IPS DF 6.9 (cell line): ENCODE measurements around the gene MED25.

ENCODE experiments used
- DNase-seq: peaks from one replicate; pipeline ENCODE4 v3.0.0-alpha.2; 2013; ENCODE audit warnings: low read depth, low spot score
- H3K27ac ChIP-seq: one replicate; pipeline ENCODE4 v1.5.1; 2013; ENCODE audit warnings: low read length, control low read depth
- H3K27me3 ChIP-seq: 2 replicates; pipeline ENCODE4 v1.6.1; 2013; ENCODE audit warnings: mild to moderate bottlenecking, low read length; ENCODE audit not compliant: control insufficient read depth, insufficient read depth
- H3K36me3 ChIP-seq: 2 replicates; pipeline ENCODE4 v1.6.1; 2013; ENCODE audit warnings: low read length; ENCODE audit not compliant: control insufficient read depth, insufficient read depth
- H3K4me1 ChIP-seq: 2 replicates; pipeline ENCODE4 v1.6.1; 2013; ENCODE audit warnings: low read length; ENCODE audit not compliant: control insufficient read depth, insufficient read depth
- H3K4me3 ChIP-seq: 2 replicates; pipeline ENCODE4 v1.5.1; 2013; ENCODE audit warnings: mild to moderate bottlenecking, low read length
- H3K9me3 ChIP-seq: 2 replicates; pipeline ENCODE4 v1.6.1; 2013; ENCODE audit warnings: low read length, inconsistent platforms; ENCODE audit not compliant: control insufficient read depth, insufficient read depth
- WGBS: extraction: QIAGEN DNeasy Blood & Tissue Kit; methylation state at CpG from one replicate; pipeline ENCODE4 v1.1.7; 2013; ENCODE audit warnings: mixed read lengths, missing lambda C conversion rate; ENCODE audit not compliant: insufficient read length, insufficient coverage; 5-methylcytosine and 5-hydroxymethylcytosine counted together

The MED25 gene

DNA sequence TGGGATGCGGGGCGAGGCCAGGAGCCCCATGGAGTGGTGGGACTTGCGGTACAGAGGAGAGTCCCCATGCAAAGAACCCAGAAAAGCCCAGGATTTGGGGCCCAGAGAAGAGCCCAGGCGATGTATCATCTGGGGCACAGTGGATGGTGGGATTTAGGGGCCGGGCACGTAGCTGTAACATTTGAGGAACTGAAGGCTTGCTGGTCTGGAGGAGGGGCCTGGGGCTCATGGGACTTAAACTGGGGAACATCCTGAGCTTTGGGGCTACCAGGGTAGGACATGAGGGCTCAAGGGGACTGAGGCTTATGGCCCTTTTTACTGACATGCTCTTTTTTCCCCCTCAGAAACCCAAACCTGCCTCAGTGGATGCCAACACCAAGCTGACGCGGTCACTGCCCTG is 13.5 kb downstream of the MED25 start:
- Histone ChIP-seq H3K36me3 (peaks cover 11% of the 10 kb centered on the region), H3K27me3 (no peaks in the 10 kb centered on the region), H3K4me3 (no peak overlapping the region), H3K4me1 (no peaks in the 10 kb centered on the region), H3K9me3 (no peaks in the 10 kb centered on the region), H3K27ac (no peak overlapping the region)
- DNase-seq: no peak
- no CpG with 5 or more reads among the region's 8 CpGs for WGBS

DNA sequence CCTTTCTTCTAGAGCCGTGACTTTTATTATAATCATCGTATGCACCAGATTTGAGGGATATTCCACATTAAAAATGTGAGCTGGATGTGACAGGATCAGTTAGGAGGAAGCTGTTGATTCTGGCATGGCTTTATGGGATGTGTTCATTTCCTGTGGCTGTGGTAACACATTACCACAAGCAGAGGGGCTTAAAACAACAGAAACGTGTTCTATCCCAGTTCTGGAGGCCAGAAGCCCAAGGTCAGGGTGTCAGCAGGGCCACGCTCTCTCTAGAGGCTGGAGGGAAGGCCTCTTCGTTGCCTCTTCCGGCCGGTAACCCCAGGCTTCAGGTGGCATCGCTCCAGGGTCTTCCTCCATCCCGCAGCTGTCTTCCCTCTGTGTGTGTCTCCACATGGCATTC is 14.5 kb downstream of the MED25 start:
- no peak overlapping the region for H3K27ac ChIP-seq
- H3K27me3 ChIP-seq: no peaks in the 10 kb centered on the region
- DNase-seq: no peak
- H3K4me3 ChIP-seq: no peak overlapping the region
- no CpG with 5 or more reads among the region's 9 CpGs for WGBS
- peaks cover 11% of the 10 kb centered on the region for H3K36me3 ChIP-seq
- H3K9me3 ChIP-seq: no peaks in the 10 kb centered on the region
- no peaks in the 10 kb centered on the region for H3K4me1 ChIP-seq

DNA sequence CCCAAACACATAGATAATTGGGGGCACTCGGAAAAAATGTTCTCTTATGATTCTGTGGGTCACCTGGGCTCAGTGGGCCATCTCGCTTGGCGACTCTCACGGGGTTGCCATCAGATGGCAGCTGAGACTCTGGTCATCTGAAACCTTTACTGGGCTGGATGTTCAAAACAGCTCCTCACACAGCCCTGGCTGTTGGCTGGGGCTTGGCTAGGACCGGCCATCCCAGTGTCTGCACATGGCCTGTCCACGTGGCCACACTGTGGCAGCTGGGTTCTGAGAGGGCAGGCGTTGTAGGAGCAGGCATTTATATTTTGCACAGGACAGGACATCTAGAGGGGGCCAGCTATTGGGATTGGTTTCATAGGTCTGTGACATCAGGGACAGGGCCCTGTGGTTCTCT is 15.5 kb downstream of the MED25 start:
- Histone ChIP-seq H3K4me1 (no peaks in the 10 kb centered on the region), H3K27me3 (no peaks in the 10 kb centered on the region), H3K36me3 (peaks cover 11% of the 10 kb centered on the region), H3K27ac (no peak overlapping the region), H3K4me3 (no peak overlapping the region), H3K9me3 (no peaks in the 10 kb centered on the region)
- WGBS: no CpG with 5 or more reads among the region's 7 CpGs
- DNase-seq: no peak

DNA sequence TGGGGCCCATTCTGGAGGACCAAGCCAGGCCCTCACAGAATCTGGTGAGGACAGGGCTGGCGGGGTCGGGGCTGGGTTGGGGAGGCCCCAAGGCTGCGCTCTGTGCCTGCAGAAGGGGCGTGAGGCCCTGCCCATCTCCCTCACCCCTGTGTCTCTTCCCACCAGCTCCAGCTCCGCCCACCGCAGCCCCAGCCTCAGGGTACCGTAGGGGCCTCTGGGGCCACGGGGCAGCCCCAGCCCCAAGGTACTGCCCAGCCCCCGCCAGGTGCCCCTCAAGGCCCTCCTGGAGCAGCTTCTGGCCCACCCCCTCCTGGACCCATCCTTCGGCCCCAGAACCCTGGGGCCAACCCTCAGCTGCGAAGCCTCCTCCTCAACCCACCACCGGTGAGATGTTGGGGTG is 17.5 kb downstream of the MED25 start:
- Histone ChIP-seq H3K9me3 (no peaks in the 10 kb centered on the region), H3K27me3 (no peaks in the 10 kb centered on the region), H3K36me3 (peaks cover 14% of the 10 kb centered on the region), H3K27ac (no peak overlapping the region), H3K4me3 (no peak overlapping the region), H3K4me1 (no peaks in the 10 kb centered on the region)
- WGBS: no CpG with 5 or more reads among the region's 12 CpGs
- no peak for DNase-seq

DNA sequence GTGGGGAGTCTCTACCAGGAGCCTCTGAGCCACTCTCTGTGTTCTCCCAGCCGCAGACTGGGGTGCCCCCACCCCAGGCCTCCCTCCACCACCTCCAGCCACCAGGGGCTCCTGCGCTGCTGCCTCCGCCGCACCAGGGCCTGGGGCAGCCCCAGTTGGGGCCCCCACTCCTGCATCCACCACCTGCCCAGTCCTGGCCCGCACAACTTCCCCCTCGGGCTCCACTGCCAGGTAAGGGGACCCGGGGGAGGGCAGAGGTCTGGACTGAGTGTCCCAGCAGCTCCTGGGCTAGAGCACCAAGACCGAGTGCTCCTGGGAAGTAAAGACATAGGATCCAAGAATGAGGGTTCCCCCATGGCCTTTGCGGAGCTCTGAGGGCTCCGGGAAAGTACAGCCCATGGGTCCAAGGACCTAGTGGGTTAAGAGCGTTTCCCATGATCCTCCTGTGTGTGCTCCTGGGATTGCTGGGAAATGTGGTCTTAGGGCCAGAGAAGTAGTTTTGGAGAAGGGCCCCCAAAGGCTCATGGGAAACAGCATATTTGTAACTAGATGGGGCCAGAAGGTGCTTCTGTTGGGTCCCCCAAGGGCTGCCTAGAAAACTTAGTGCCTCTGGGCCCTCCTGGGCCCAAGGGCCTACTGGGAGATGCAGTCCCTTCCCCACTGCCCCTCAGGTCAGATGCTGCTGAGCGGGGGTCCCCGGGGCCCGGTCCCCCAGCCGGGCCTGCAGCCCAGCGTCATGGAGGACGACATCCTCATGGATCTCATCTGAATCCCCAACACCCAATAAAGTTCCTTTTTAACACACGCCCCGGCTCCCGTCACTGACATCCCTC is 18.3 kb downstream of the MED25 start:
- no peaks in the 10 kb centered on the region for H3K27me3 ChIP-seq
- no CpG with 5 or more reads among the region's 20 CpGs for WGBS
- peaks cover 14% of the 10 kb centered on the region for H3K36me3 ChIP-seq
- no peak overlapping the region for H3K4me3 ChIP-seq
- no peak for DNase-seq
- H3K4me1 ChIP-seq: no peaks in the 10 kb centered on the region
- no peaks in the 10 kb centered on the region for H3K9me3 ChIP-seq
- no peak overlapping the region for H3K27ac ChIP-seq

DNA sequence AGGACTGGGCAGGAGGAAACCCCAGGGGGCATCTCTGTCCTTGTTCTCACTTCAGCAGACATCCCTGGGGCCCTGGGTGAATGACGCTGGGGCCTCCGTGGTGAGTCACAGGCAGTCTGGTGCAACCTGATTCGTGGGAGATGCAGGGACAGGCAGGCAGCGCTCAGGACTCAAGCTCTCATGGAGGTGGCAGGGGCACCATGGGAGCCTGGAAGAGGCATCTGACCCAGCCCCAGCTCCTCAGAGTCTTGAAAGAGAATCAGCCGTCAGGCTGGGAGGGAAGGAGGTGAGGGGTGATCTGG is 18.9 kb downstream of the MED25 start:
- WGBS: no CpG with 5 or more reads among the region's 5 CpGs
- no peak for DNase-seq
- no peak overlapping the region for H3K4me3 ChIP-seq
- no peaks in the 10 kb centered on the region for H3K27me3 ChIP-seq
- no peaks in the 10 kb centered on the region for H3K9me3 ChIP-seq
- peaks cover 11% of the 10 kb centered on the region for H3K36me3 ChIP-seq
- H3K27ac ChIP-seq: no peak overlapping the region
- H3K4me1 ChIP-seq: no peaks in the 10 kb centered on the region

DNA sequence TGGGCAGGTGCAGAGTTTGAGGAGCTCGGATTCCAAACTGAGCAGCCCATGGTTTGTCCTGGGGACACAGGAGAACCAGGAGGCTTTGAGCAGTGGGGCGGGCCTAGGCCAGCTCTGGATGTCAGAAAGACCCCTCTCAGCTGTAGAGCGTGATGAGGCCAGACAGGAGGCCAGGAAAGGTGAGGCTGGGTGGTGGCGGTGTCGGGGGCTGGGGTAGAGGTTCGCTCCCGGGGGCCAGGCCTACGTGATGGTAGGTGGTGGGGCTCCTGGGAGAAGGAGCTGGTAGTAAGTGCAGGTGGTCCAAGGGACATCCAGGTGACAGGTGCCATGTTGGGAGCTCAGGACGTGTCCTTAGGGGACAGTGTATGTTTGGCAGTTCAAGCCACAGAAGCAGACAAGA is 19.3 kb downstream of the MED25 start:
- H3K27ac ChIP-seq: no peak overlapping the region

DNA sequence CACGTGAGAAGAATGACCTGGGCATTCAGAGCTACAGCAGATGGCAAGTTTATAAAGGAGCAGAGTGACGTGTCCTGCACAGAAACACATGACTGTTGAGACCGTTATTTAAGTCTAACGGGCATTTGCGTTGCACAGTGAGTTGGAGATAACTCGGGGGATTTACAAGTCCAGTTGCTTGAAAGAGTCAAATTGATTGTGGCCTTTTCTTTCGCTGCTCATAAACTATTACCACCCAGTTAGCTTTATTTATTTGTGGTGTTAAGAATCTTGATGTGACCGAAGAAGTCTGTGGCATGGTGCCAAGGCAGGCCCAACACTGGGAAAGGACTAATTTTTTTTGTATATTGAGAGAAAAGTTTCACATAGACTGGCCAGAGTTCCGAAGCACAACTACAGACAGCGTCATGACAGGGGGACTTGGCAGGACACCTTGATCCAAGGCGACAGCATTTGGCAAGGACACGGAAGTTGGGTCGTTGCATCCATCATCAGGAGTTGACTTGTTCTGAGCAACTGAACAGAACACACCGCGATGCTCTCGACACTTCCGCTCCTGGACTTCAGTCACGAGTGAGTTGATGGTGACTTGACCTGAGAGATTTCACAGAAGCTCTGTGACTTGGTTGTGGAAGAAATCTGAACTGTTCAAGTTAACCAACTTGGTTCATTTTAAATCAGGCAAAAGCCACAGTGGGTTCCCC is 20.9 kb downstream of the MED25 start:
- Histone ChIP-seq H3K27me3 (no peaks in the 10 kb centered on the region), H3K27ac (no peak overlapping the region), H3K36me3 (peaks cover 5% of the 10 kb centered on the region), H3K4me3 (no peak overlapping the region), H3K9me3 (no peaks in the 10 kb centered on the region), H3K4me1 (no peaks in the 10 kb centered on the region)
- WGBS: no CpG with 5 or more reads among the region's 18 CpGs
- no peak for DNase-seq

More for the DNA sequence above, 19.3 kb downstream of the MED25 start:
- no CpG with 5 or more reads among the region's 9 CpGs for WGBS
- Histone ChIP-seq H3K4me3 (no peak overlapping the region), H3K4me1 (no peaks in the 10 kb centered on the region), H3K36me3 (peaks cover 8% of the 10 kb centered on the region), H3K9me3 (no peaks in the 10 kb centered on the region), H3K27me3 (no peaks in the 10 kb centered on the region)
- DNase-seq: no peak

DNA sequence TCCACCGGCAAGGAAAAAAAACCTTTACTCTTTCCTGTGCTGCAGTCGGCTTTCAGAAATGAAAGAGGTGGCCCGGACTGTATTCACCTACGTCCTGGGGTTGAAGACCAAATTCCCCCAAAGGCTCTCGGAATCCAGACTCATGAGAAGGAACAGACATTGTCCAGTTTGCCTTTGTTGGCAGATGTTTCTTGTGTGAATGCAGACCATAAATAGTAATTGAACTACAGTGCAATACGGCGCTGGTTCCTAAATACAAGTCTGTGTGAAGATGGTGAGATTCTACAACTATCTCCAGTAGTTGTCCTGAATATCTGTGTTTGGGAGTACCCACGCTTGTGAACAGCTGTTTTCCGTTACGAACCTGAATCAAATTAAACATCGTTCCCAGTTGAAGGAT is 21.6 kb downstream of the MED25 start:
- H3K36me3 ChIP-seq: peaks cover 5% of the 10 kb centered on the region
- H3K4me1 ChIP-seq: no peaks in the 10 kb centered on the region
- no CpG with 5 or more reads among the region's 11 CpGs for WGBS
- H3K27me3 ChIP-seq: no peaks in the 10 kb centered on the region
- H3K4me3 ChIP-seq: no peak overlapping the region
- DNase-seq: no peak
- no peaks in the 10 kb centered on the region for H3K9me3 ChIP-seq
- no peak overlapping the region for H3K27ac ChIP-seq

DNA sequence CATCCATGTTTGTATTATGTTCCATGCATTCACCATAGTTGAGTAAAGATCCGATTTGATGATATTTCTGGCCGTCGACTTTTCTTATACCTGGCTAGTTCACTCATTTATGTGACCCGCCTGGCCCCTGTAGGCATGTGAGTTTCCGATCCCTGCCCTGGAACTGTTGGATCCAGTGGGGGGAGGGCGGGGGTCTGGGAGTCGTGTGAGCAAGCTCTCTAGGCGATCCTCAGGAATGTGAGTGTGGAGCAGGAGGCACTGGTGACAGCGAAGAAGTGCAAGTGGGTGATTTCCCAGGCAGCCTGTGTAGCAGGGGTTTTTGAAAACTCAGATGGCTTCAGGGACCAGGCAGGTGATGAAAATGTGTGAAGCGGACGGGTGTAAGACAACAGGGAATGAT is 22.2 kb downstream of the MED25 start:
- no CpG with 5 or more reads among the region's 11 CpGs for WGBS
- peaks cover 2% of the 10 kb centered on the region for H3K36me3 ChIP-seq
- DNase-seq: no peak

More for the DNA sequence above, 22.2 kb downstream of the MED25 start:
- Histone ChIP-seq H3K9me3 (no peaks in the 10 kb centered on the region), H3K4me3 (no peak overlapping the region), H3K4me1 (no peaks in the 10 kb centered on the region), H3K27me3 (no peaks in the 10 kb centered on the region), H3K27ac (no peak overlapping the region)
